Astrocyte (in vitro differentiated cells and primary cell): Measurements from ENCODE around the gene TPX2. TPM values are rescaled to one million over a fixed set of nuclear protein-coding genes. Genes with fewer than 3 reads are reported as not detected.

ENCODE experiments used
- DNase-seq: peaks from one replicate; pipeline ENCODE4 v3.0.0-alpha.2; 2010; ENCODE audit warnings: low read depth
- FAIRE-seq: peaks from 2 replicates; lab custom pipeline; 2011; peaks lifted over from hg19 to GRCh38; lab: Jason Lieb, UNC
- H2AFZ ChIP-seq: 2 replicates; pipeline ENCODE4 v1.6.0; 2012; ENCODE audit warnings: low read depth, low read length, inconsistent platforms
- H3K27ac ChIP-seq: 2 replicates; pipeline ENCODE4 v1.5.1; 2011; ENCODE audit warnings: low read depth, low read length, inconsistent platforms
- H3K27me3 ChIP-seq: 2 replicates; pipeline ENCODE4 v1.6.0; 2011; ENCODE audit warnings: low read length, inconsistent platforms; ENCODE audit not compliant: insufficient read depth
- H3K36me3 ChIP-seq: 2 replicates; pipeline ENCODE4 v1.5.1; 2011; ENCODE audit warnings: low read length, inconsistent platforms; ENCODE audit not compliant: insufficient read depth
- H3K4me1 ChIP-seq: 2 replicates; pipeline ENCODE4 v1.5.1; 2011; ENCODE audit warnings: low read length, inconsistent platforms; ENCODE audit not compliant: insufficient read depth
- H3K4me2 ChIP-seq: 2 replicates; pipeline ENCODE4 v1.6.0; 2012; ENCODE audit warnings: low read length, inconsistent platforms
- H3K4me3 ChIP-seq: 2 replicates; pipeline ENCODE4 v1.5.1; 2011; ENCODE audit warnings: low read depth, mild to moderate bottlenecking, low read length, inconsistent platforms; ENCODE audit not compliant: insufficient read depth
- H3K79me2 ChIP-seq: 2 replicates; pipeline ENCODE4 v1.6.0; 2012; ENCODE audit warnings: mild to moderate bottlenecking, low read length, inconsistent platforms; ENCODE audit not compliant: insufficient read depth
- H3K9ac ChIP-seq: 2 replicates; pipeline ENCODE4 v1.6.0; 2012; ENCODE audit warnings: mild to moderate bottlenecking, low read length, inconsistent platforms
- H3K9me3 ChIP-seq: 2 replicates; pipeline ENCODE4 v1.5.1; 2012; ENCODE audit warnings: low read depth, mild to moderate bottlenecking, low read length, inconsistent platforms; ENCODE audit not compliant: insufficient read depth
- H4K20me1 ChIP-seq: 2 replicates; pipeline ENCODE4 v1.6.0; 2012; ENCODE audit warnings: low read length, inconsistent platforms; ENCODE audit not compliant: insufficient read depth
- H3K27ac Mint-ChIP-seq: one replicate; pipeline ENCODE4 v1.8.0; 2021; ENCODE audit warnings: mild to moderate bottlenecking, mixed read lengths; ENCODE audit not compliant: unreplicated experiment
- H3K27me3 Mint-ChIP-seq: one replicate; pipeline ENCODE4 v1.8.0; 2021; ENCODE audit warnings: low read depth, mixed read lengths; ENCODE audit not compliant: unreplicated experiment
- H3K36me3 Mint-ChIP-seq: one replicate; pipeline ENCODE4 v1.8.0; 2021; ENCODE audit warnings: low read depth, mixed read lengths; ENCODE audit not compliant: unreplicated experiment
- H3K4me1 Mint-ChIP-seq: one replicate; pipeline ENCODE4 v1.8.0; 2021; ENCODE audit warnings: low read depth, mixed read lengths; ENCODE audit not compliant: unreplicated experiment
- H3K4me3 Mint-ChIP-seq: one replicate; pipeline ENCODE4 v1.8.0; 2021; ENCODE audit warnings: mild to moderate bottlenecking, moderate library complexity, mixed read lengths; ENCODE audit not compliant: unreplicated experiment
- H3K9me3 Mint-ChIP-seq: one replicate; pipeline ENCODE4 v1.8.0; 2021; ENCODE audit warnings: mild to moderate bottlenecking, mixed read lengths; ENCODE audit not compliant: unreplicated experiment
- EZH2 ChIP-seq: IDR thresholded peaks from 2 replicates; pipeline ENCODE4 v1.6.1; 2012; ENCODE audit warnings: mild to moderate bottlenecking, low read length, inconsistent platforms; ENCODE audit not compliant: insufficient read depth
- total RNA-seq: library from RNA; stranded (reverse); gene quantifications from 2 replicates; pipeline ENCODE4 v1.2.1, GENCODE V29; 2021
- TF ChIP-seq, protein P1 (sequence below): IDR thresholded peaks from 2 replicates; pipeline ENCODE4 v1.5.1; 2011; ENCODE audit warnings: low read depth, mild to moderate bottlenecking, inconsistent platforms, low read length, moderate library complexity; ENCODE audit not compliant: insufficient read depth

The TPX2 gene
- total RNA-seq, 1 donor from 2014 or later = 41.6 TPM

DNA sequence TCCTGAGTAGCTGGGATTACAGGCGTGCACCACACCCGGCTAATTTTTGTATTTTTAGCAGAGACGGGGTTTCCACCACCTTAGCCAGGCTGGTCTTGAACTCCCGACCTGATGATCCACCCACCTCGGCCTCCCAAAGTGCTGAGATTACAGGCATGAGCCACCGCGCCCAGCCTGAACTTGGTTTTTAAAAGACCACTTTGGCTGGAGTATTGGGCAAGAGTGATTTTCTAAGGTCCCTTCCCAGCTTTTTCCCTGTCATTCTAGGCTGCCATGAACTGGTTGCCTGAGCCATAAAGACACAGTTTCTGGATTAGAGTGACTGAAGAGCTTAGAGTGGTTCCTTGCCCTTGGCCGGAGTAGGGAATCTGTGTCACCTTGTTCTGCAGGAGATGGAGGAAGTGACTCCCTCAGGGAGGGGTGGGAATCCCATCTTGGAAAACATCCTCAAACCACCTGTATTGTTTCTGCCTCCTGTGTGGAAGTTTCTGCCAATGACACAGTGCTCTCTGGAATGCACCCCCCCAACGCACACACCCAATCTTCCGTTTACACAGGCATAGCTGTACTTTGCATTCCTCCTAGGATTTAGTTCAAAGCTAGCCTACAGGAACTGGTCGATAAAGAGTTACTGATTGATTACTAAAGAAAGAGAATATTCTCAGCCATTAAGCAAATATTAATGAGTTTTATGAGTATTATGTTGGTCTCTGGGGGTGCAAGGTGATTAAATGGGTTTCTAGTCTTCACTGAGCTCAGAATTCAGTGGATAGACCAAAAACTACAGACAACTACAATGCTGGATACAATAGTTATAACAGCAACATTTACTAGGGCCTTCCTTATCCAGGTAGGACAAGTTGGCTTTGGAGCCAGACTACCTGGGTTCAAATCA lies 34.6 kb upstream of the TPX2 start:
- FAIRE-seq = no peak
- H3K27ac Mint-ChIP-seq = peak overlapping the region; percentile 51
- peaks cover 48% of the 10 kb centered on the region for H3K4me1 Mint-ChIP-seq
- Histone ChIP-seq H2AFZ (no peak overlapping the region), H3K4me1 (peaks cover 22% of the 10 kb centered on the region), H4K20me1 (no peaks in the 10 kb centered on the region), H3K4me3 (peak overlapping the region; percentile 36), H3K27me3 (no peaks in the 10 kb centered on the region), H3K36me3 (peaks cover 29% of the 10 kb centered on the region), H3K9me3 (no peaks in the 10 kb centered on the region), H3K27ac (peak overlapping the region; percentile 85), H3K79me2 (peaks cover 92% of the 10 kb centered on the region), H3K4me2 (peak overlapping the region; percentile 69), H3K9ac (peak overlapping the region; percentile 67)
- H3K36me3 Mint-ChIP-seq = peaks cover 45% of the 10 kb centered on the region
- peak; percentile 85 for DNase-seq
- TF ChIP-seq, protein P1, sequence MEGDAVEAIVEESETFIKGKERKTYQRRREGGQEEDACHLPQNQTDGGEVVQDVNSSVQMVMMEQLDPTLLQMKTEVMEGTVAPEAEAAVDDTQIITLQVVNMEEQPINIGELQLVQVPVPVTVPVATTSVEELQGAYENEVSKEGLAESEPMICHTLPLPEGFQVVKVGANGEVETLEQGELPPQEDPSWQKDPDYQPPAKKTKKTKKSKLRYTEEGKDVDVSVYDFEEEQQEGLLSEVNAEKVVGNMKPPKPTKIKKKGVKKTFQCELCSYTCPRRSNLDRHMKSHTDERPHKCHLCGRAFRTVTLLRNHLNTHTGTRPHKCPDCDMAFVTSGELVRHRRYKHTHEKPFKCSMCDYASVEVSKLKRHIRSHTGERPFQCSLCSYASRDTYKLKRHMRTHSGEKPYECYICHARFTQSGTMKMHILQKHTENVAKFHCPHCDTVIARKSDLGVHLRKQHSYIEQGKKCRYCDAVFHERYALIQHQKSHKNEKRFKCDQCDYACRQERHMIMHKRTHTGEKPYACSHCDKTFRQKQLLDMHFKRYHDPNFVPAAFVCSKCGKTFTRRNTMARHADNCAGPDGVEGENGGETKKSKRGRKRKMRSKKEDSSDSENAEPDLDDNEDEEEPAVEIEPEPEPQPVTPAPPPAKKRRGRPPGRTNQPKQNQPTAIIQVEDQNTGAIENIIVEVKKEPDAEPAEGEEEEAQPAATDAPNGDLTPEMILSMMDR = no peak
- no peak for TF ChIP-seq EZH2
- no peaks in the 10 kb centered on the region for H3K27me3 Mint-ChIP-seq
- peaks cover 3% of the 10 kb centered on the region for H3K9me3 Mint-ChIP-seq
- no peak overlapping the region for H3K4me3 Mint-ChIP-seq

DNA sequence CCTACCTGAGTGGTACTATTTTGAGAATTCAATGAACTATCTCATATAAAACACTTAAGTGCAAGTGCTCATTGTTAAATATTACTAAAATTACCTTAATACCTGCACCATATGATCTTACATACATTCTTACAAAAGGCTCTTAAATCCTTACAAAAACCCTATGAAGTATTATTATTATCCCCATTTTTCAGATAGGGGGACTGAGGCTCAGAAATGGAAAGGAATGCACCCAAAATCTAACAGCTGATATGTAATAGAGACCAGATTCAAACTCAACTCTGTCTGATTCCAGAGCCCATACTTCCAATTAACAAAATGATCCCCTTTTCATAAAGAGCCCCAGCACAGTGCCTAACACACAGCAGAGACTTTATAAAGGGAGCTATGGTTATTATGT lies 33.9 kb upstream of the TPX2 start:
- Mint-ChIP-seq H3K4me3 (no peak overlapping the region), H3K27me3 (no peaks in the 10 kb centered on the region), H3K27ac (peak overlapping the region; percentile 51), H3K4me1 (peaks cover 40% of the 10 kb centered on the region), H3K36me3 (peaks cover 42% of the 10 kb centered on the region), H3K9me3 (peaks cover 3% of the 10 kb centered on the region)
- Histone ChIP-seq H2AFZ (no peak overlapping the region), H3K9me3 (no peaks in the 10 kb centered on the region), H3K27ac (peak overlapping the region; percentile 85), H3K4me3 (peak overlapping the region; percentile 36), H3K36me3 (peaks cover 33% of the 10 kb centered on the region), H3K4me2 (peak overlapping the region; percentile 69), H4K20me1 (no peaks in the 10 kb centered on the region), H3K9ac (peak overlapping the region; percentile 67), H3K4me1 (peaks cover 18% of the 10 kb centered on the region), H3K79me2 (peaks cover 91% of the 10 kb centered on the region), H3K27me3 (no peaks in the 10 kb centered on the region)
- FAIRE-seq (no peak), DNase-seq (no peak)
- TF ChIP-seq EZH2 = no peak
- TF ChIP-seq, protein P1 = no peak
